Neural cell (in vitro differentiated cells): Measurements from ENCODE around the gene OR4A47. TPM values are rescaled to one million over a fixed set of nuclear protein-coding genes. Genes with fewer than 3 reads are reported as not detected.
"Not testable (repeated sequence)": the region's sequence is repeated elsewhere in the genome, so short reads cannot be mapped to it uniquely, and the experiment has no call there.

Experiments used
- H2AFZ ChIP-seq: fragments of 200-600, 300-800 bp; sonication (generic), shearing (Covaris generic); 2 replicates; pipeline ENCODE4 v1.6.0; 2014; ENCODE audit warnings: low read depth, mild to moderate bottlenecking, antibody characterized with exemption, low read length, moderate library complexity
- H3F3A ChIP-seq: fragments of 200-600 bp; shearing (Covaris generic); 2 replicates; pipeline ENCODE4 v1.6.1; 2016; ENCODE audit warnings: mild to moderate bottlenecking, moderate library complexity, mixed read lengths, antibody characterized with exemption, low read length; ENCODE audit not compliant: insufficient read depth, poor library complexity, severe bottlenecking
- H3K27ac ChIP-seq: fragments of 200-600, 300-800 bp; sonication (generic), shearing (Covaris generic); 2 replicates; pipeline ENCODE4 v1.5.1; 2014; ENCODE audit warnings: mild to moderate bottlenecking, low read length, moderate library complexity
- H3K27me3 ChIP-seq: fragments of 300-800, 200-600 bp; sonication (generic), shearing (Covaris generic); 2 replicates; pipeline ENCODE4 v1.6.0; 2014; ENCODE audit warnings: mild to moderate bottlenecking, low read depth, low read length, moderate library complexity; ENCODE audit not compliant: insufficient read depth
- H3K36me3 ChIP-seq: fragments of 300-800, 200-600 bp; sonication (generic), shearing (Covaris generic); 2 replicates; pipeline ENCODE4 v1.5.1; 2014; ENCODE audit warnings: mild to moderate bottlenecking, antibody characterized with exemption, low read length, moderate library complexity; ENCODE audit not compliant: insufficient read depth
- H3K4me2 ChIP-seq: fragments of 300-800, 200-600 bp; sonication (generic), shearing (Covaris generic); 2 replicates; pipeline ENCODE4 v1.6.0; 2014; ENCODE audit warnings: mild to moderate bottlenecking, low read length
- H3K4me3 ChIP-seq: fragments of 300-800, 200-600 bp; sonication (generic), shearing (Covaris generic); 2 replicates; pipeline ENCODE4 v1.5.1; 2014; ENCODE audit warnings: mild to moderate bottlenecking, low read length, moderate library complexity
- H3K79me2 ChIP-seq: fragments of 200-600 bp; shearing (Covaris generic); replicated peaks from 2 replicates; pipeline ENCODE4 v1.6.0; 2014; ENCODE audit warnings: mild to moderate bottlenecking, low read length, moderate library complexity; ENCODE audit not compliant: insufficient read depth
- H3K9ac ChIP-seq: fragments of 300-800, 200-600 bp; sonication (generic), shearing (Covaris generic); 2 replicates; pipeline ENCODE4 v1.6.1; 2016; ENCODE audit warnings: mild to moderate bottlenecking, low read length, mixed read lengths
- H3K9me2 ChIP-seq: fragments of 200-600 bp; shearing (Covaris generic); 2 replicates; pipeline ENCODE4 v1.6.1; 2016; ENCODE audit warnings: mild to moderate bottlenecking, low read length, mixed read lengths; ENCODE audit not compliant: insufficient read depth
- H3K9me3 ChIP-seq: fragments of 200-600, 300-800 bp; sonication (generic), shearing (Covaris generic); 2 replicates; pipeline ENCODE4 v1.6.1; 2016; ENCODE audit warnings: mild to moderate bottlenecking, mixed run types, low read length, moderate library complexity, mixed read lengths
- H4K20me1 ChIP-seq: fragments of 200-600 bp; shearing (Covaris generic); 2 replicates; pipeline ENCODE4 v1.6.1; 2016; ENCODE audit warnings: mild to moderate bottlenecking, mixed run types; ENCODE audit not compliant: insufficient read depth
- EP300 ChIP-seq: fragments of 450-650 bp; conservative IDR thresholded peaks from 2 replicates; pipeline ENCODE4 v1.6.1; 2014; ENCODE audit warnings: antibody characterized with exemption, mild to moderate bottlenecking, moderate library complexity; ENCODE audit not compliant: poor library complexity, severe bottlenecking
- MXI1 ChIP-seq: fragments of 450-650 bp; conservative IDR thresholded peaks from 2 replicates; pipeline ENCODE4 v1.6.1; 2014; ENCODE audit warnings: antibody characterized with exemption, mild to moderate bottlenecking; ENCODE audit not compliant: poor library complexity, severe bottlenecking
- POLR2AphosphoS5 ChIP-seq: IDR thresholded peaks from 2 replicates; pipeline ENCODE4 v1.6.1; 2012
- RAD21 ChIP-seq: fragments of 450-650 bp; conservative IDR thresholded peaks from 2 replicates; pipeline ENCODE4 v1.6.1; 2014; ENCODE audit warnings: antibody characterized with exemption, mild to moderate bottlenecking, moderate library complexity
- REST ChIP-seq: IDR thresholded peaks from 2 replicates; pipeline ENCODE4 v1.6.1; 2012; ENCODE audit warnings: borderline replicate concordance
- SMC3 ChIP-seq: fragments of 450-650 bp; conservative IDR thresholded peaks from 2 replicates; pipeline ENCODE4 v1.6.1; 2014; ENCODE audit warnings: antibody characterized with exemption, mild to moderate bottlenecking, moderate library complexity; ENCODE audit not compliant: poor library complexity
- TAF1 ChIP-seq: IDR thresholded peaks from 2 replicates; pipeline ENCODE4 v1.6.1; 2012; ENCODE audit warnings: low read depth
- polyA minus RNA-seq: library from RNA; depleted of rRNA, polyadenylated mRNA; stranded (reverse); fragments of >200 nt; gene quantifications from 2 replicates; pipeline ENCODE4 v1.2.3, GENCODE V29; 2014
- polyA plus RNA-seq: library from polyadenylated mRNA; depleted of rRNA; stranded (reverse); fragments of >200 nt; gene quantifications from 2 replicates; pipeline ENCODE4 v1.2.3, GENCODE V29; 2014

OR4A47 gene
- polyA plus RNA-seq (not detected in 2 replicates), polyA minus RNA-seq (not detected in 2 replicates)

- H3K4me2 ChIP-seq, H4K20me1 ChIP-seq, H2AFZ ChIP-seq, H3K9me2 ChIP-seq, H3K27ac ChIP-seq, H3K36me3 ChIP-seq, H3K79me2 ChIP-seq, H3K4me3 ChIP-seq, H3F3A ChIP-seq, H3K27me3 ChIP-seq, H3K9me3 ChIP-seq, H3K9ac ChIP-seq: not testable (repeated sequence)
Measured at GRCh38 chr11:48488493-48488892, at the start of gene OR4A47. Gene OR4A47, plus strand, starts transcription at chr11:48488793. Its CDS starts 0 bp downstream, at chr11:48488793.

DNA sequence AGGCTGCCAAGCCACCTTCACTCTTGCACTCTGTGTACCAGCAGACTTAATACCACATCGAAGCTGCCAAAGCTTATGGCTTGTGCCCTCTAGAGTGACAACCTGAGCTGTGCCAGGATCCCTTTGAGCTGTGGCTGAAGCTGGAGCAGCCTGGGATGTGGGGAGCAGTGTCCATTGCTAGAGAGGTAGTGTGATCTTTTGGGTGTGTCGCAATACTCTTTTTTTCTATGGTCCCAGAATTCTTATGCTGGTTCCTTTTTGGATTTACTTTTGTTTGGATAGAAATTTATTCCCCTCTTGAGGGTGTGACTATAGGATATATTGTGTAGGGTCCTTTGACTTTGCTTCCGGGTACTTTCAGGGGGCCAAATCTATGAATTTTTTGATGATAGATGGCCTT, 32.7 kb upstream of the OR4A47 start:
- not testable (repeated sequence) for H3K9me3 ChIP-seq, H3K36me3 ChIP-seq, H3K4me2 ChIP-seq, H3K27me3 ChIP-seq, H2AFZ ChIP-seq, H3K9me2 ChIP-seq, H3F3A ChIP-seq, H3K9ac ChIP-seq, H4K20me1 ChIP-seq, H3K4me3 ChIP-seq, H3K79me2 ChIP-seq, H3K27ac ChIP-seq

GRCh38 chr11:48473966-48474365, 14.6 kb upstream of the OR4A47 start:
- not testable (repeated sequence) for H3K9ac ChIP-seq, H3K9me2 ChIP-seq, H3K27ac ChIP-seq, H3F3A ChIP-seq, H3K4me3 ChIP-seq, H3K79me2 ChIP-seq, H2AFZ ChIP-seq, H3K27me3 ChIP-seq, H3K9me3 ChIP-seq, H4K20me1 ChIP-seq, H3K36me3 ChIP-seq, H3K4me2 ChIP-seq

DNA sequence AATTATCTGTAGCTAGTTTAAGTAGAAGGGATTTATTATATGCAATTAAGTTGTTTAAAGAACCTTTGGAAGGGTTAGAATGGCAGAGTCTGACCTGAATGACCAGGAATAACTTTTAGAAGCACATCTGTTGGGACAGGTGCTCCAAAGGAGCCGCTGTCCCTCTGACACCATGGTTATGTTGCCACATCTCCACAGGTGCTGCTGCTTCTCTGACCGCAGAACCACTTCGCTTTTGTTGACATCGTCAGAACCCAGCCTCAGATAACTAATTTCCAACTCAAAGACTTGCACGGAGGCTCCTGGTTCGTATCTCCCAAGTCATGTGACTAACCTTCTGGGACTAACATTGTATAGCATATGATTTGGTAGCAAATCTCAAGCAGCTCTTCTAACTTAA, 13.9 kb upstream of the OR4A47 start:
- H3K4me3 ChIP-seq, H3K9me3 ChIP-seq, H3K4me2 ChIP-seq, H3K36me3 ChIP-seq, H3K27ac ChIP-seq, H4K20me1 ChIP-seq, H2AFZ ChIP-seq, H3K9me2 ChIP-seq, H3K27me3 ChIP-seq, H3F3A ChIP-seq, H3K79me2 ChIP-seq, H3K9ac ChIP-seq: not testable (repeated sequence)

DNA sequence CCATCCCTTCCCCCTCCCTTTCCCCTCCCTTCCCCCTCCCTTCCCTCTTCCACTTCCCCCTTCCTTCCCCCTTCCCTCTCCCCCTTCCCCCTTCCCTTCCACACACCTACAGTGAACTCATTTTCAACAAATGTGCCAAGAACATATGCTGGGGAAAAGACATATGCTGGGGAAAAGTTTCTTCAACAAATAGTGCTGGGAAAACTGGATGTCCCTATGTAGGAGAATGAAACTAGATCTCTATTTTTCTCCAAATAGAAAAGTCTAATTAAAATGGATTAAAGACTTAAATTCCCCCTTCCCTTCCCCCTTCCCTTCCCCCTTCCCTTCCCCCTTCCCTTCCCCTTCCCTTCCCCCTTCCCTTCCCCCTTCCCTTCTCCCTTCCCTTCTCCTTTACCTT, 17.6 kb downstream of the OR4A47 start:
- not testable (repeated sequence) for H3F3A ChIP-seq, H3K36me3 ChIP-seq, H4K20me1 ChIP-seq, H3K9me2 ChIP-seq, H3K4me2 ChIP-seq, H3K4me3 ChIP-seq, H3K9ac ChIP-seq, H3K27me3 ChIP-seq, H3K27ac ChIP-seq, H3K79me2 ChIP-seq, H2AFZ ChIP-seq, H3K9me3 ChIP-seq

DNA sequence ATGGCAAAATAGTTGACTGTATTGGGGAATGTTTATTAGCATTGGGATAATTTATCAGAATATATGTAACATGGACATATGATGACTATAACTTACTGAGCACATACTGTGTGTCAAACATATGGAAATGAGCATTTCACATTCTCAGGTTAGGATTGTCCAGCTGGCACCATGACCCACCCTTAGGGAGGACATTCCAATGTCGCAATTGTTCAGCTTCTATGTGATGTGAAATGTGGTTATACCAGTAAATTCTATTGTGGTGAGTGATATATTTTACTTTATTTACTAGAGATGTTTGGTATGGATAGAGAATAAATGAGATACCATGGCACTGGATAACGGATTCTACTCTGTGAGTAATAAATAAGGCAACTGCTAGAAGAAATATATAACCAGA, 50.4 kb downstream of the OR4A47 start:
- Histone ChIP-seq H3K9me2 (no peaks in the 10 kb centered on the region), H3K36me3 (no peaks in the 10 kb centered on the region), H3K4me2 (no peak overlapping the region), H3K9me3 (peaks cover 2% of the 10 kb centered on the region), H4K20me1 (no peaks in the 10 kb centered on the region), H3K27ac (no peak overlapping the region), H3K79me2 (no peaks in the 10 kb centered on the region), H3F3A (no peaks in the 10 kb centered on the region), H3K27me3 (no peaks in the 10 kb centered on the region), H2AFZ (no peak overlapping the region), H3K4me3 (no peak overlapping the region), H3K9ac (no peak overlapping the region)
- TF ChIP-seq RAD21 (no peak), POLR2AphosphoS5 (no peak), SMC3 (no peak), TAF1 (no peak), REST (no peak), EP300 (no peak), MXI1 (no peak)
